CD14-positive monocyte (primary cell): ENCODE measurements around the gene ANK2. TPM values are rescaled to one million over a fixed set of nuclear protein-coding genes. Genes with fewer than 3 reads are reported as not detected.

Experiments used
- DNase-seq, 3 donors: peaks; one replicate each; pipeline ENCODE4 v3.0.0-alpha.2; 2011 to 2022
- H2AFZ ChIP-seq: 2 replicates; pipeline ENCODE4 v1.6.0; 2012; ENCODE audit warnings: mild to moderate bottlenecking, low read depth, low read length, inconsistent platforms; ENCODE audit not compliant: insufficient read depth, poor library complexity, severe bottlenecking
- H3K27ac ChIP-seq, 2 donors: 1 replicate in 1 of 2; 2 replicates in 1 of 2; pipeline ENCODE4 v1.5.1; 2012 to 2013; ENCODE audit warnings: low read length in 2 of 2, control low read depth in 1 of 2, inconsistent platforms in 1 of 2, low read depth in 1 of 2, mild to moderate bottlenecking in 1 of 2
- H3K27me3 ChIP-seq, 2 donors: one replicate each; pipeline versions ENCODE4 v1.6.0 to v1.6.1; 2011 to 2013; ENCODE audit warnings: low read length in 2 of 2; ENCODE audit not compliant: control insufficient read depth in 2 of 2, insufficient read depth in 2 of 2
- H3K36me3 ChIP-seq, 2 donors: replicated peaks in 1 of 2; 1 replicate in 1 of 2; 2 replicates in 1 of 2; pipeline versions ENCODE4 v1.5.1 to v1.6.1; 2012 to 2013; ENCODE audit warnings: low read length in 2 of 2, control low read depth in 1 of 2, inconsistent platforms in 1 of 2, mild to moderate bottlenecking in 1 of 2; ENCODE audit not compliant: insufficient read depth in 2 of 2, control insufficient read depth in 1 of 2
- H3K4me1 ChIP-seq, 2 donors: 1 replicate in 1 of 2; 2 replicates in 1 of 2; pipeline versions ENCODE4 v1.5.1 to v1.6.1; 2012 to 2013; ENCODE audit warnings: low read length in 2 of 2, control low read depth in 1 of 2, inconsistent platforms in 1 of 2, mild to moderate bottlenecking in 1 of 2, moderate library complexity in 1 of 2; ENCODE audit not compliant: insufficient read depth in 2 of 2, control insufficient read depth in 1 of 2
- H3K4me2 ChIP-seq: replicated peaks from 2 replicates; pipeline ENCODE3; 2012; ENCODE audit warnings: low read length, moderate library complexity, mild to moderate bottlenecking; ENCODE audit not compliant: poor library complexity, severe bottlenecking; ENCODE audit errors: extremely low read depth
- H3K4me3 ChIP-seq, 3 experiments: fragments of 200-600 bp in 1 of 3; sonication (generic) in 1 of 3; replicated peaks in 1 of 3; 1 replicate in 2 of 3; 2 replicates in 1 of 3; pipeline ENCODE4 v1.5.1; 2011 to 2013; ENCODE audit warnings: low read length in 3 of 3, mild to moderate bottlenecking in 3 of 3, control low read depth in 2 of 3, low read depth in 2 of 3, inconsistent platforms in 1 of 3, moderate library complexity in 1 of 3
- H3K79me2 ChIP-seq: 2 replicates; pipeline ENCODE4 v1.6.0; 2012; ENCODE audit warnings: mild to moderate bottlenecking, control low read depth, inconsistent platforms, low read length, moderate library complexity; ENCODE audit not compliant: insufficient read depth
- H3K9ac ChIP-seq: 2 replicates; pipeline ENCODE4 v1.6.0; 2017; ENCODE audit warnings: low read length, mild to moderate bottlenecking; ENCODE audit not compliant: insufficient read depth, poor library complexity, severe bottlenecking
- H3K9me3 ChIP-seq, 2 donors: replicated peaks in 1 of 2; 1 replicate in 1 of 2; 2 replicates in 1 of 2; pipeline versions ENCODE4 v1.5.1 to v1.6.1; 2012 to 2013; ENCODE audit warnings: low read length in 2 of 2, control low read depth in 1 of 2; ENCODE audit not compliant: control insufficient read depth in 1 of 2, insufficient read depth in 1 of 2
- H4K20me1 ChIP-seq: 2 replicates; pipeline ENCODE4 v1.6.0; 2012; ENCODE audit warnings: mild to moderate bottlenecking, low read length, control low read depth, moderate library complexity; ENCODE audit not compliant: insufficient read depth
- H3K27ac Mint-ChIP-seq, 7 donors: one replicate each; pipeline ENCODE4 v1.8.0; 2020; ENCODE audit warnings: mild to moderate bottlenecking in 7 of 7, mixed read lengths in 7 of 7, moderate library complexity in 6 of 7, inconsistent platforms in 2 of 7
- H3K27me3 Mint-ChIP-seq, 3 donors: one replicate each; pipeline ENCODE4 v1.8.0; 2021 to 2022; ENCODE audit warnings: low read depth in 3 of 3, mild to moderate bottlenecking in 3 of 3, mixed read lengths in 3 of 3, moderate library complexity in 3 of 3, inconsistent platforms in 1 of 3
- H3K36me3 Mint-ChIP-seq, 2 donors: one replicate each; pipeline ENCODE4 v1.8.0; 2020; ENCODE audit warnings: mixed read lengths in 2 of 2, inconsistent platforms in 1 of 2, mild to moderate bottlenecking in 1 of 2
- H3K4me1 Mint-ChIP-seq: one replicate; pipeline ENCODE4 v1.8.0; 2020; ENCODE audit warnings: mild to moderate bottlenecking, mixed read lengths
- H3K4me3 Mint-ChIP-seq, 2 donors: one replicate each; pipeline ENCODE4 v1.8.0; 2020; ENCODE audit warnings: mild to moderate bottlenecking in 2 of 2, mixed read lengths in 2 of 2, moderate library complexity in 1 of 2
- H3K9me3 Mint-ChIP-seq, 7 donors: one replicate each; pipeline ENCODE4 v1.8.0; 2020 to 2022; ENCODE audit warnings: mixed read lengths in 7 of 7, mild to moderate bottlenecking in 6 of 7, moderate library complexity in 6 of 7, inconsistent platforms in 2 of 7
- whole genome bisulfite sequencing: methylation state at CpG from one replicate; pipeline ENCODE4 v1.1.5; 2013; ENCODE audit warnings: missing lambda C conversion rate; ENCODE audit not compliant: insufficient coverage; 5-methylcytosine and 5-hydroxymethylcytosine counted together
- intact Hi-C, 2 donors: fragments of 100-400 bp; cut with micrococcal nuclease; formaldehyde crosslinking; loops; one replicate each; pipeline versions ENCODE4 v1.15.0 to v1.15.1; 2023
- polyA plus RNA-seq, 3 donors: library from polyadenylated mRNA; depleted of rRNA in 1 of 3; unstranded in 2 of 3; stranded (reverse) in 1 of 3; fragments of 300-500 nt in 2 of 3; fragments of >200 nt in 1 of 3; fragmentation: Illumina TruSeq in 2 of 3; gene quantifications; 1 replicate in 2 of 3; 2 replicates in 1 of 3; pipeline ENCODE4 v1.2.3, GENCODE V29; 2012 to 2021
- TF ChIP-seq, protein P1 (sequence below): fragments of 200-600 bp; IDR thresholded peaks from one replicate; pipeline ENCODE4 v1.8.0; 2022; ENCODE audit warnings: antibody characterized with exemption, mild to moderate bottlenecking

The ANK2 gene
- polyA plus RNA-seq, 3 donors: not detected

DNA sequence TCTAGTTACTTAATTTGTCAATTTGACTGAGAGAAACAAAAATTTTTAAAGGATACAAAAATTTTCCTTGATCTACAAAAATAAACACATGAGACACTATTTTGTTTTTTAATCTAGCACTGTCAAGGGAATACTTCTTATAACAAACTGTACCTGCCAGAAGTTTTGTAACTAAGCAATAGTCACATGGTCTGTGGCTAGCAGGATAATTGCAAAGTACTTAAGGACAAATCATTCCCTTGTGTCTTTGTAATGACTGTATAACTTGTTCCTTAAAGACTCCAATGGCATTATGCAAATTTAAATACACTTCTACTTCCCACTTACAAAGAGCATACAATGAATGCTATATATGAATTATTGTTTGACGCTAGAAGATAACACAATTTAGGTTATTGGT lies 25.1 kb upstream of the ANK2 start:
- no CpG with 5 or more reads among the region's 1 CpG for WGBS
- H3K27me3 ChIP-seq: no peaks in the 10 kb centered on the region

GRCh38 chr4:113025416-113025815 lies 24.0 kb upstream of the ANK2 start:
- 57% methylated on average over 1 of the region's 1 CpG for WGBS
- H3K27me3 ChIP-seq: no peaks in the 10 kb centered on the region
- no peak for DNase-seq
- TF ChIP-seq, protein P1, sequence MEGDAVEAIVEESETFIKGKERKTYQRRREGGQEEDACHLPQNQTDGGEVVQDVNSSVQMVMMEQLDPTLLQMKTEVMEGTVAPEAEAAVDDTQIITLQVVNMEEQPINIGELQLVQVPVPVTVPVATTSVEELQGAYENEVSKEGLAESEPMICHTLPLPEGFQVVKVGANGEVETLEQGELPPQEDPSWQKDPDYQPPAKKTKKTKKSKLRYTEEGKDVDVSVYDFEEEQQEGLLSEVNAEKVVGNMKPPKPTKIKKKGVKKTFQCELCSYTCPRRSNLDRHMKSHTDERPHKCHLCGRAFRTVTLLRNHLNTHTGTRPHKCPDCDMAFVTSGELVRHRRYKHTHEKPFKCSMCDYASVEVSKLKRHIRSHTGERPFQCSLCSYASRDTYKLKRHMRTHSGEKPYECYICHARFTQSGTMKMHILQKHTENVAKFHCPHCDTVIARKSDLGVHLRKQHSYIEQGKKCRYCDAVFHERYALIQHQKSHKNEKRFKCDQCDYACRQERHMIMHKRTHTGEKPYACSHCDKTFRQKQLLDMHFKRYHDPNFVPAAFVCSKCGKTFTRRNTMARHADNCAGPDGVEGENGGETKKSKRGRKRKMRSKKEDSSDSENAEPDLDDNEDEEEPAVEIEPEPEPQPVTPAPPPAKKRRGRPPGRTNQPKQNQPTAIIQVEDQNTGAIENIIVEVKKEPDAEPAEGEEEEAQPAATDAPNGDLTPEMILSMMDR: no peak
- H3K4me2 ChIP-seq: no peak overlapping the region
- H3K79me2 ChIP-seq: no peaks in the 10 kb centered on the region
- H3K4me3 ChIP-seq: no peak overlapping the region
- peaks cover 0 to 2% (median 0%) of the 10 kb centered on the region in 7 donors for H3K9me3 Mint-ChIP-seq
- no peak overlapping the region for H3K4me3 Mint-ChIP-seq
- H2AFZ ChIP-seq: no peak overlapping the region
- H3K27ac ChIP-seq: no peak overlapping the region
- H3K27ac Mint-ChIP-seq: no peak overlapping the region
- intact Hi-C loops: no loop called here
- H3K36me3 ChIP-seq: no peaks in the 10 kb centered on the region
- no peaks in the 10 kb centered on the region for H3K36me3 Mint-ChIP-seq
- no peaks in the 10 kb centered on the region for H3K4me1 Mint-ChIP-seq
- no peaks in the 10 kb centered on the region for H4K20me1 ChIP-seq
- no peak overlapping the region for H3K9ac ChIP-seq
- H3K4me1 ChIP-seq: no peaks in the 10 kb centered on the region
- no peaks in the 10 kb centered on the region for H3K9me3 ChIP-seq
- H3K27me3 Mint-ChIP-seq: peaks cover 0 to 2% (median 0%) of the 10 kb centered on the region in 3 donors

More for the DNA sequence above, 25.1 kb upstream of the ANK2 start:
- DNase-seq: no peak
- Histone ChIP-seq H3K36me3 (no peaks in the 10 kb centered on the region), H3K9me3 (no peaks in the 10 kb centered on the region), H3K9ac (no peak overlapping the region), H2AFZ (no peak overlapping the region), H3K4me2 (no peak overlapping the region), H3K4me1 (no peaks in the 10 kb centered on the region), H4K20me1 (no peaks in the 10 kb centered on the region), H3K4me3 (no peak overlapping the region), H3K79me2 (no peaks in the 10 kb centered on the region), H3K27ac (no peak overlapping the region)
- peaks cover 0 to 2% (median 0%) of the 10 kb centered on the region in 3 donors for H3K27me3 Mint-ChIP-seq
- H3K4me3 Mint-ChIP-seq: no peak overlapping the region
- H3K36me3 Mint-ChIP-seq: no peaks in the 10 kb centered on the region
- H3K4me1 Mint-ChIP-seq: no peaks in the 10 kb centered on the region
- H3K9me3 Mint-ChIP-seq: peaks cover 0 to 5% (median 0%) of the 10 kb centered on the region in 7 donors
- intact Hi-C loops: no loop called here
- TF ChIP-seq, protein P1: no peak
- H3K27ac Mint-ChIP-seq: no peak overlapping the region
